HepG2 (cell line): Measurements from ENCODE around the gene TNFAIP8L2. TPM values are rescaled to one million over a fixed set of nuclear protein-coding genes. Genes with fewer than 3 reads are reported as not detected.

Experiments used
- CCAR2 ChIP-seq: fragments of 200-400 bp; formaldehyde crosslinking; optimal IDR thresholded peaks from 2 replicates; pipeline ENCODE3; 2018; ENCODE audit warnings: low read depth, mild to moderate bottlenecking, low read length, moderate library complexity
- MBD4 ChIP-seq: IDR thresholded peaks from 2 replicates; pipeline ENCODE4 v1.6.1; 2012; ENCODE audit warnings: low read length, inconsistent platforms, borderline replicate concordance
- MTF1 ChIP-seq: sonication (generic); formaldehyde crosslinking; IDR thresholded peaks from 2 replicates; pipeline ENCODE4 v1.5.0; 2020; ENCODE audit warnings: missing genetic modification reagents
- NBN ChIP-seq: fragments of 450-650 bp; conservative IDR thresholded peaks from 2 replicates; pipeline ENCODE4 v1.6.1; 2017
- NCOA2 ChIP-seq: sonication (generic); formaldehyde crosslinking; IDR thresholded peaks from 2 replicates; pipeline ENCODE4 v1.8.0; 2022; ENCODE audit warnings: inconsistent platforms
- NCOR1 ChIP-seq: fragments of 200-600 bp; sonication (generic); IDR thresholded peaks from 2 replicates; pipeline ENCODE4 v1.7.0; 2017; ENCODE audit warnings: antibody characterized with exemption, low read length, borderline replicate concordance
- NR2C2 ChIP-seq: sonication (generic); formaldehyde crosslinking; IDR thresholded peaks from 2 replicates; pipeline ENCODE4 v1.4.0; 2020; ENCODE audit warnings: missing genetic modification reagents, mild to moderate bottlenecking, moderate library complexity, borderline replicate concordance
- RARG ChIP-seq: sonication (generic); formaldehyde crosslinking; IDR thresholded peaks from 2 replicates; pipeline ENCODE4 v1.4.0; 2020; ENCODE audit warnings: low read depth, mild to moderate bottlenecking, missing genetic modification reagents
- SKI ChIP-seq: fragments of 450-650 bp; IDR thresholded peaks from one replicate; pipeline ENCODE4 v1.6.1; 2018; ENCODE audit warnings: mild to moderate bottlenecking; ENCODE audit not compliant: partially characterized antibody
- SMAD3 ChIP-seq: sonication (generic); formaldehyde crosslinking; IDR thresholded peaks from 2 replicates; pipeline ENCODE4 v1.4.0; 2020; ENCODE audit warnings: missing genetic modification reagents
- TAF15 ChIP-seq: fragments of 200-400 bp; formaldehyde crosslinking; IDR thresholded peaks from one replicate; pipeline ENCODE4 v1.6.1; 2018; ENCODE audit warnings: mild to moderate bottlenecking, low read depth, low read length; ENCODE audit not compliant: poor library complexity, severe bottlenecking
- ZNF382 ChIP-seq: sonication (generic); formaldehyde crosslinking; IDR thresholded peaks from 2 replicates; pipeline ENCODE4 v1.5.0; 2020; ENCODE audit warnings: missing genetic modification reagents, mild to moderate bottlenecking, borderline replicate concordance
- ZNF496 ChIP-seq: sonication (generic); formaldehyde crosslinking; IDR thresholded peaks from 2 replicates; pipeline ENCODE4 v1.8.1; 2023; ENCODE audit warnings: mild to moderate bottlenecking, moderate library complexity, missing genetic modification reagents; ENCODE audit not compliant: insufficient replicate concordance
- ZNF510 ChIP-seq: sonication (generic); formaldehyde crosslinking; IDR thresholded peaks from 2 replicates; pipeline ENCODE4 v1.4.0; 2020; ENCODE audit warnings: low read depth, mild to moderate bottlenecking, missing genetic modification reagents
- ZNF547 ChIP-seq: sonication (generic); formaldehyde crosslinking; IDR thresholded peaks from 2 replicates; pipeline ENCODE4 v1.5.1; 2020; ENCODE audit warnings: mild to moderate bottlenecking, missing genetic modification reagents
- ZNF781 ChIP-seq: sonication (generic); formaldehyde crosslinking; IDR thresholded peaks from 2 replicates; pipeline ENCODE4 v1.5.1; 2020; ENCODE audit warnings: borderline replicate concordance, mild to moderate bottlenecking, missing genetic modification reagents; ENCODE audit errors: not compliant biosample characterization
- ZNF850 ChIP-seq: sonication (generic); formaldehyde crosslinking; conservative IDR thresholded peaks from 2 replicates; pipeline ENCODE4 v1.9.0; 2021; ENCODE audit warnings: mild to moderate bottlenecking, missing genetic modification reagents
- ZSCAN25 ChIP-seq: sonication (generic); formaldehyde crosslinking; IDR thresholded peaks from 2 replicates; pipeline ENCODE4 v1.8.0; 2022; ENCODE audit warnings: mild to moderate bottlenecking, missing genetic modification reagents
- polyA plus RNA-seq, 8 experiments: library from polyadenylated mRNA; depleted of rRNA in 3 of 8; stranded (reverse) in 7 of 8; unstranded in 1 of 8; fragments of >200 nt; fragmentation: Illumina TruSeq in 4 of 8; extraction: Trizol in 4 of 8; gene quantifications; 2 replicates each; pipeline versions ENCODE4 v1.2.1 to v1.2.3, GENCODE V29; 2011 to 2016; ENCODE audit warnings: low read depth in 4 of 8, missing spikeins in 1 of 8, mixed read lengths in 1 of 8; ENCODE audit not compliant: insufficient read depth in 1 of 8
- total RNA-seq, 5 experiments: library from RNA; depleted of rRNA; stranded (reverse); fragments of >200 nt; fragmentation: Illumina TruSeq; extraction: Trizol; gene quantifications; 2 replicates each; pipeline ENCODE4 v1.2.3, GENCODE V29; 2016; ENCODE audit warnings: low read depth in 1 of 5
- TF ChIP-seq, protein P1 (sequence below): sonication (generic); formaldehyde crosslinking; IDR thresholded peaks from 2 replicates; pipeline ENCODE4 v1.4.0; 2020; ENCODE audit warnings: missing genetic modification reagents, mild to moderate bottlenecking, borderline replicate concordance
- TF ChIP-seq, protein P2 (sequence below): sonication (generic); formaldehyde crosslinking; IDR thresholded peaks from 2 replicates; pipeline ENCODE4 v1.4.0; 2020; ENCODE audit warnings: missing genetic modification reagents
- TF ChIP-seq, protein P3 (sequence below): sonication (generic); formaldehyde crosslinking; IDR thresholded peaks from 2 replicates; pipeline ENCODE4 v1.5.0; 2020; ENCODE audit warnings: missing genetic modification reagents
- TF ChIP-seq, protein P4 (sequence below): sonication (generic); formaldehyde crosslinking; IDR thresholded peaks from 2 replicates; pipeline ENCODE4 v1.4.0; 2020; ENCODE audit warnings: missing genetic modification reagents, borderline replicate concordance
- TF ChIP-seq, protein P5 (sequence below): IDR thresholded peaks from 2 replicates; pipeline ENCODE4 v1.6.1; 2012; ENCODE audit warnings: inconsistent platforms

The TNFAIP8L2 gene
- total and polyA plus RNA-seq, 2 of the 13 experiments (the other 11 are each of a cell fraction or from before 2014, with no cell fraction given) = not detected

DNA sequence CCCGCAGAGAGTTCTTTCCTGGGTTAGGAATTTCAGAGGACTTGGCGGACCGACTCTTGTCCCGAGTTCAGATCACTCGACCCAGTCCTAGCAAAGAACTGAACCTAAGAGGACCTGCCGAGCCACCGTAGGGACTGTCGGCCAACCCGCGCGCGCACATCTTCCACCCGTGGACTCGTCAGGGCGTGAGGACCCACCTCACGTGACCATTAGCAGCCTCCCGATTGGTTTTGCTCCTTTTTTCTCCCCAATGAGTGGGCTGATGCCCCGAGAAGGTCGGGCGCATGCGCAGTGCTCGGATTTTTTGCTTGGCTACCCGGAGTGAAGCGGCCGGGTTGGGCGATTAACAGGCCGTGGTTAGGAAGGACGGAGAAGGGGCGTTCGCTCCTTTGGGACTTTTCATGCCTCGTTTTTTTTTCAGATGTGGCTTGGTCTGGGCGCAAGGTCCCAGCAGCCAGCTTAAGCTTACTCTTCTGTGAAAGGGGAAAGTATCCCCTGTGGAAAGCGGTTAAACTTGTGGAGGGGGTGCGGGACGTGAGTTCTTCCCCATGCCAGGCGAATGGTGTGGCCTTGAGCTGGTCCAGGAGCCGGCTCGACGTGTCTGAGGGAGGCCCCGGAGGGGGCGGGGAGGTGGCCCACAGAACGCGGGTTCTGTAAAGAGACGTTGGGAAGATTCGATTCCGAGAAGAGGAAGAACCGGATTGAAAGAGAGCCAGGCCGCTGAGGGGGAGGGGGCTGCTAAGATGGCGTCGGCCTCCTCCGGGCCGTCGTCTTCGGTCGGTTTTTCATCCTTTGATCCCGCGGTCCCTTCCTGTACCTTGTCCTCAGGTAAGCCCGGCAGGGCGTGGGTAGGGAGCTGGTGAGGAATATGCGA lies 42.0 kb downstream of the TNFAIP8L2 start, which contains the start of gene PIP5K1A (continued):
- TF ChIP-seq, protein P1, sequence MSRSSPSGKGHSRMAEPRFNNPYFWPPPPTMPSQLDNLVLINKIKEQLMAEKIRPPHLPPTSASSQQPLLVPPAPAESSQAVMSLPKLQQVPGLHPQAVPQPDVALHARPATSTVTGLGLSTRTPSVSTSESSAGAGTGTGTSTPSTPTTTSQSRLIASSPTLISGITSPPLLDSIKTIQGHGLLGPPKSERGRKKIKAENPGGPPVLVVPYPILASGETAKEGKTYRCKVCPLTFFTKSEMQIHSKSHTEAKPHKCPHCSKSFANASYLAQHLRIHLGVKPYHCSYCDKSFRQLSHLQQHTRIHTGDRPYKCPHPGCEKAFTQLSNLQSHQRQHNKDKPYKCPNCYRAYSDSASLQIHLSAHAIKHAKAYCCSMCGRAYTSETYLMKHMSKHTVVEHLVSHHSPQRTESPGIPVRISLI (CRISPR knock-in tag) = peak; percentile 64; the same call in 1 of the 2 replicates
- TF ChIP-seq MBD4 (no peak), ZNF850 (no peak), RARG (CRISPR knock-in tag) (no peak), SKI (no peak), ZNF510 (no peak; the same call in 1 of the 2 replicates), ZNF382 (CRISPR knock-in tag) (no peak), CCAR2 (no peak), TAF15 (no peak), NCOA2 (CRISPR knock-in tag) (no peak), ZNF781 (no peak), MTF1 (no peak), ZSCAN25 (CRISPR knock-in tag) (peak; percentile 54; the same call in 1 of the 2 replicates), NBN (no peak), ZNF496 (CRISPR knock-in tag) (no peak), NCOR1 (peak; percentile 39; the same call in 1 of the 2 replicates), NR2C2 (CRISPR knock-in tag) (peak; percentile 80), SMAD3 (CRISPR knock-in tag) (peak; percentile 44), ZNF547 (CRISPR knock-in tag) (no peak; the same call in 1 of the 2 replicates)
- TF ChIP-seq, protein P2, sequence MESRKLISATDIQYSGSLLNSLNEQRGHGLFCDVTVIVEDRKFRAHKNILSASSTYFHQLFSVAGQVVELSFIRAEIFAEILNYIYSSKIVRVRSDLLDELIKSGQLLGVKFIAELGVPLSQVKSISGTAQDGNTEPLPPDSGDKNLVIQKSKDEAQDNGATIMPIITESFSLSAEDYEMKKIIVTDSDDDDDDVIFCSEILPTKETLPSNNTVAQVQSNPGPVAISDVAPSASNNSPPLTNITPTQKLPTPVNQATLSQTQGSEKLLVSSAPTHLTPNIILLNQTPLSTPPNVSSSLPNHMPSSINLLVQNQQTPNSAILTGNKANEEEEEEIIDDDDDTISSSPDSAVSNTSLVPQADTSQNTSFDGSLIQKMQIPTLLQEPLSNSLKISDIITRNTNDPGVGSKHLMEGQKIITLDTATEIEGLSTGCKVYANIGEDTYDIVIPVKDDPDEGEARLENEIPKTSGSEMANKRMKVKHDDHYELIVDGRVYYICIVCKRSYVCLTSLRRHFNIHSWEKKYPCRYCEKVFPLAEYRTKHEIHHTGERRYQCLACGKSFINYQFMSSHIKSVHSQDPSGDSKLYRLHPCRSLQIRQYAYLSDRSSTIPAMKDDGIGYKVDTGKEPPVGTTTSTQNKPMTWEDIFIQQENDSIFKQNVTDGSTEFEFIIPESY (CRISPR knock-in tag) = no peak
- TF ChIP-seq, protein P3, sequence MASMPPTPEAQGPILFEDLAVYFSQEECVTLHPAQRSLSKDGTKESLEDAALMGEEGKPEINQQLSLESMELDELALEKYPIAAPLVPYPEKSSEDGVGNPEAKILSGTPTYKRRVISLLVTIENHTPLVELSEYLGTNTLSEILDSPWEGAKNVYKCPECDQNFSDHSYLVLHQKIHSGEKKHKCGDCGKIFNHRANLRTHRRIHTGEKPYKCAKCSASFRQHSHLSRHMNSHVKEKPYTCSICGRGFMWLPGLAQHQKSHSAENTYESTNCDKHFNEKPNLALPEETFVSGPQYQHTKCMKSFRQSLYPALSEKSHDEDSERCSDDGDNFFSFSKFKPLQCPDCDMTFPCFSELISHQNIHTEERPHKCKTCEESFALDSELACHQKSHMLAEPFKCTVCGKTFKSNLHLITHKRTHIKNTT = no peak
- TF ChIP-seq, protein P4, sequence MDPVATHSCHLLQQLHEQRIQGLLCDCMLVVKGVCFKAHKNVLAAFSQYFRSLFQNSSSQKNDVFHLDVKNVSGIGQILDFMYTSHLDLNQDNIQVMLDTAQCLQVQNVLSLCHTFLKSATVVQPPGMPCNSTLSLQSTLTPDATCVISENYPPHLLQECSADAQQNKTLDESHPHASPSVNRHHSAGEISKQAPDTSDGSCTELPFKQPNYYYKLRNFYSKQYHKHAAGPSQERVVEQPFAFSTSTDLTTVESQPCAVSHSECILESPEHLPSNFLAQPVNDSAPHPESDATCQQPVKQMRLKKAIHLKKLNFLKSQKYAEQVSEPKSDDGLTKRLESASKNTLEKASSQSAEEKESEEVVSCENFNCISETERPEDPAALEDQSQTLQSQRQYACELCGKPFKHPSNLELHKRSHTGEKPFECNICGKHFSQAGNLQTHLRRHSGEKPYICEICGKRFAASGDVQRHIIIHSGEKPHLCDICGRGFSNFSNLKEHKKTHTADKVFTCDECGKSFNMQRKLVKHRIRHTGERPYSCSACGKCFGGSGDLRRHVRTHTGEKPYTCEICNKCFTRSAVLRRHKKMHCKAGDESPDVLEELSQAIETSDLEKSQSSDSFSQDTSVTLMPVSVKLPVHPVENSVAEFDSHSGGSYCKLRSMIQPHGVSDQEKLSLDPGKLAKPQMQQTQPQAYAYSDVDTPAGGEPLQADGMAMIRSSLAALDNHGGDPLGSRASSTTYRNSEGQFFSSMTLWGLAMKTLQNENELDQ = no peak
- TF ChIP-seq, protein P5, sequence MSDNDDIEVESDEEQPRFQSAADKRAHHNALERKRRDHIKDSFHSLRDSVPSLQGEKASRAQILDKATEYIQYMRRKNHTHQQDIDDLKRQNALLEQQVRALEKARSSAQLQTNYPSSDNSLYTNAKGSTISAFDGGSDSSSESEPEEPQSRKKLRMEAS = peak; percentile 87
